ENCODE data around the gene ATP10B. TPM values are rescaled to one million over a fixed set of nuclear protein-coding genes. Genes with fewer than 3 reads are reported as not detected.

ATP10B gene
- polyA plus RNA-seq, 3 donors: 0.18 to 0.50 (median 0.26) TPM

GRCh38 chr5:160640406-160640805, 211.6 kb downstream of the ATP10B start:
- no peak for DNase-seq (ENCODE audit: low read depth in 3 of 3, low spot score in 2 of 3)

GRCh38 chr5:160638161-160638742, 213.8 kb downstream of the ATP10B start:
- no peak for DNase-seq (ENCODE audit: low read depth in 3 of 3, low spot score in 2 of 3)

- DNase-seq (ENCODE audit: low read depth in 3 of 3, low spot score in 2 of 3): no peak
Measured at GRCh38 chr5:160637357-160638090, 214.5 kb downstream of the ATP10B start.

- no peak for DNase-seq (ENCODE audit: low read depth in 3 of 3, low spot score in 2 of 3)
Measured at GRCh38 chr5:160635663-160636062, 216.3 kb downstream of the ATP10B start.

- no peak for DNase-seq (ENCODE audit: low read depth in 3 of 3, low spot score in 2 of 3)
Measured at GRCh38 chr5:160635046-160635445, 217.0 kb downstream of the ATP10B start.

GRCh38 chr5:160629003-160629402, 223.0 kb downstream of the ATP10B start:
- no peak for DNase-seq (ENCODE audit: low read depth in 3 of 3, low spot score in 2 of 3)

- DNase-seq (ENCODE audit: low read depth in 3 of 3, low spot score in 2 of 3): no peak
Measured at GRCh38 chr5:160628619-160628968, 223.4 kb downstream of the ATP10B start.

GRCh38 chr5:160627921-160628618, 223.9 kb downstream of the ATP10B start:
- DNase-seq (ENCODE audit: low read depth in 3 of 3, low spot score in 2 of 3): no peak

- DNase-seq (ENCODE audit: low read depth in 3 of 3, low spot score in 2 of 3): no peak
Measured at GRCh38 chr5:160626322-160626721, 225.7 kb downstream of the ATP10B start.

- DNase-seq (ENCODE audit: low read depth in 3 of 3, low spot score in 2 of 3): no peak
Measured at GRCh38 chr5:160621526-160621925, 230.5 kb downstream of the ATP10B start.

GRCh38 chr5:160620401-160620800, 231.6 kb downstream of the ATP10B start:
- no peak for DNase-seq (ENCODE audit: low read depth in 3 of 3, low spot score in 2 of 3)

GRCh38 chr5:160619381-160619780, 232.6 kb downstream of the ATP10B start:
- no peak for DNase-seq (ENCODE audit: low read depth in 3 of 3, low spot score in 2 of 3)

GRCh38 chr5:160618286-160618685, 233.7 kb downstream of the ATP10B start:
- no peak for DNase-seq (ENCODE audit: low read depth in 3 of 3, low spot score in 2 of 3)

GRCh38 chr5:160616712-160617497, 235.1 kb downstream of the ATP10B start:
- no peak for DNase-seq (ENCODE audit: low read depth in 3 of 3, low spot score in 2 of 3)

- no peak for DNase-seq (ENCODE audit: low read depth in 3 of 3, low spot score in 2 of 3)
Measured at GRCh38 chr5:160614136-160614535, 237.9 kb downstream of the ATP10B start.

- DNase-seq (ENCODE audit: low read depth in 3 of 3, low spot score in 2 of 3): no peak
Measured at GRCh38 chr5:160605266-160605665, 246.7 kb downstream of the ATP10B start.

- no peak for DNase-seq (ENCODE audit: low read depth in 3 of 3, low spot score in 2 of 3)
Measured at GRCh38 chr5:160604484-160604883, 247.5 kb downstream of the ATP10B start.

GRCh38 chr5:160602744-160603143, 249.3 kb downstream of the ATP10B start:
- DNase-seq (ENCODE audit: low read depth in 3 of 3, low spot score in 2 of 3): no peak

GRCh38 chr5:160601046-160601445, 251.0 kb downstream of the ATP10B start:
- DNase-seq (ENCODE audit: low read depth in 3 of 3, low spot score in 2 of 3): no peak

- no peak for DNase-seq (ENCODE audit: low read depth in 3 of 3, low spot score in 2 of 3)
Measured at GRCh38 chr5:160573318-160573717, 278.7 kb downstream of the ATP10B start.

- DNase-seq (ENCODE audit: low read depth in 3 of 3, low spot score in 2 of 3): no peak
Measured at GRCh38 chr5:160567031-160567705, 284.8 kb downstream of the ATP10B start.

Measured in right renal cortex interstitium (tissue), 3 donors.